HG03439 (cell line): Measurements from ENCODE around the gene MBD5.

Experiments
- ATAC-seq: cut with Tn5 transposase; IDR thresholded peaks from one replicate; pipeline ENCODE4 v1.9.1; 2021; ENCODE audit warnings: mild to moderate bottlenecking, moderate library complexity; ENCODE audit not compliant: unreplicated experiment

MBD5 gene

GRCh38 chr2:148450531-148450930 is 429.6 kb downstream of the MBD5 start:
- ATAC-seq = no peak

DNA sequence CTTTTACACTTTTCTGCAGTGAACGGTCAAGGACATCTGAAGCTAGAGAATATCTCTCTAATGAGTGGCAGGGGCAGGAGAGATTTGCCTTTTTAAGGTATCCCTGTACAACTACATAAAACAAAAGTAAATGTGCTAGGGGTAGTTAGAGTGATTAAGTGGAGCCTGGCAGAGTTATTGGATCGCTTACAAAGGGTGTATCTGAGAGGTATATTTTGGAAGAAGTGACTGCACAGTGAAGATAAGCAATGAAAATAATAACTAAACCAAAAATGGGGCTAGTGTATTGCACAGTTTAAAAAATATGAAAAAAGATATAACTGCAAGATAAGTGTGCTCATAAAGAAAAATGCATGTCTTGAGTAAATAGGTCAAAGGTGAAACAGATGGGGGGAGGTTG is 430.2 kb downstream of the MBD5 start:
- no peak for ATAC-seq

- no peak for ATAC-seq
Observed at GRCh38 chr2:148455791-148456190, 434.9 kb downstream of the MBD5 start.

- ATAC-seq = no peak
Observed at GRCh38 chr2:148458171-148458570, 437.3 kb downstream of the MBD5 start.

DNA sequence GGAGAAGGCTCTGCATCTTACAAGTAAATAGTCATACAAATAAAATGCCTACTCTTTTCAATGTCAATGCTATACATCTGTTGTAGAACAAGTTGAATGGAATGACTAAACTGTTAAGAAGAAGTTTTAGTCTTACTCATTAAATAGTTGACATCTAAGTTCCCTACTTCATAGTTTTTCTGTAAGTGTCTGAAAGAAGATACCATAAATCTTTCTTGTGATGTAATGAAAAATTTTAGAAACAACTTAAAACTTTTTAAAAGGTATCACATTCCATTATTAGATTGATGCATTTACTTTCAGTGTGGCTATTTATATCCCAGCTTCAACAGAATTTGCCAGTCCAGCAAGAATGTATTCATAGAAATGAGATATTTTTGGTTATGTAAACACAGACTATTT is 438.5 kb downstream of the MBD5 start:
- ATAC-seq = no peak

GRCh38 chr2:148461876-148462275 is 441.0 kb downstream of the MBD5 start:
- no peak for ATAC-seq

- ATAC-seq = no peak
Observed at GRCh38 chr2:148475626-148476025, 454.7 kb downstream of the MBD5 start.

DNA sequence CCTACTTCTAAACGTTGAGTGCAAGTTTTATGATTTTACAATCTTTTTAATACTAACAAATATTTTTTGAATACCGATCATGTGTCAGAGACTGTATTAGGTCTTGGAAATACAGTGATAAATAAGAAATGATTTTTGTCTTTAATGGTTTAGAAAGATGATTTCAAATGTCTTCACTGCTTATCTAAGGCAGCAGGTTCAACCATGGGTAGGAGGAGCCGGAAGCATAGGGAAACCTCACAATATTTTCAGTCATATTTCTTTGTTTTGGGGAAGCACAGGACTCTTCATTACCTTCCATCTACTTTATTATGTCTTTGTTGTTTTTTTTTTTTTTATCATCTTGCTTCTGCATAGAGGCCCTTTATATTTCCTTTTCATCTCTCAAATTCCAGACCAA is 458.5 kb downstream of the MBD5 start:
- no peak for ATAC-seq

GRCh38 chr2:148483665-148484064 is 462.8 kb downstream of the MBD5 start:
- ATAC-seq = no peak

GRCh38 chr2:148484066-148484465 is 463.2 kb downstream of the MBD5 start:
- no peak for ATAC-seq

DNA sequence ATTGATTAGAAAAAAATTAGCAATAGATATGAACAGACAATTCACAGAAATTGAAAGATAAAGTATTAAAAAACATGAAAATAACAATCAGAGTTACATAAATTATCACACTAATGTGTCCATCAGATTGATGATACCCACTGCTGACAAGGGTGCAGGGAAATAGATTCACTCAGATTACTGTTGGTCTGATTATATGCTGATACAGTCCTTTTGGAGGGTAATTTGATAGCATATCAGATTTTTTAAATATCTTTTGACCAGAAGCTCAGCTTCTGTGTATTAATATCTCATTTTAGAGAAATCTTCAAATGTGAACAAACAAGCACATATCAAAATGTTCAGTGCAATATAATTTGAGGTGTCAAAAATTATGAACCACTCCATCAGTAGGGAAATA is 465.8 kb downstream of the MBD5 start:
- ATAC-seq = no peak

GRCh38 chr2:148487439-148487838 is 466.5 kb downstream of the MBD5 start:
- ATAC-seq = no peak

DNA sequence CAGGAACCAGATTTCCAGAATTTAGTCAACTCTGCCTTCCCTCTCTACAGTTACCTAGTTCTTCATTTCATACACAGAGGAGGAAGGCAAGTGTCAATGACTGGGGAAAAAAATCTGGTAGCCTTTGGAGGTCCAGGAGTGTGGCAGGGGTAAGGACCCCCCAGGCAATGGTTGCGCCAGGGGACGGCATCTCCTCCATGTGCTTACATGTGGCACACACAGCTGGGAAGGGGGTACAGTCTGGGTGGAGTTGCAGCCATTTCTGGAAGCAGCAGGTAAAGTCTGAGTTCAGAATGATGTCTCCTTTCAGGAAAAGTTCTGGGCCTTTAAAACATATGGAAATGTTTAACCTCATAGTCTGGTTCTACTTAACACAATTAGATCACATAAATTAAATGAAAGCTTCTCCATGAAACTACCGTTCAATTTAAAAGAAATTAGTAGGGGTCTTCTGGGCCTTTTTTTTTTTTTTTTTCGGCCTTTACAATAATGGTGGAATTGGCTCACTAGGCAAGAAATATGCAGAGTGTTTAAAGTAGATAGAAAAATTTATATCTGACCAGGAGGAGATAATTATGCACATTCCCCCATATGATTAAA is 470.0 kb downstream of the MBD5 start:
- ATAC-seq = no peak

- ATAC-seq = no peak
Observed at GRCh38 chr2:148493822-148494563, 473.1 kb downstream of the MBD5 start.

DNA sequence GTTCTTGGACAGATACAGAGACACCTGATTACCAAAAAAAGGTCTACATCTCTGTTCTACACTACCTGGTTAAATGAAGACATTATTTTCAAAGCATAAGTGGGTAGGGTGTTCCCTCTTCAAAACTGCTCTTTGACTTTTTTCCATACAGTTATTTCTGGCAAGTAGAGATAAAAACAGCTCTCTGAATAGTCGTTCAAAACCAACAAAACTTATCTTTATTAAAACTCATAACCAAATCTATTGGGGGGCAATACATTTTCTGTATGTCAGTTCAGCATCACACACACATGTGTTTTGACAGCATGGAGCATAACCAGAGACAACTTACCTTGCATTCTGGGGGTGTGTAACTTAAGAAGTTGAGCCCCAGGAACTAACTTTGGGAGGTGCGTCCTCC is 474.7 kb downstream of the MBD5 start:
- no peak for ATAC-seq

DNA sequence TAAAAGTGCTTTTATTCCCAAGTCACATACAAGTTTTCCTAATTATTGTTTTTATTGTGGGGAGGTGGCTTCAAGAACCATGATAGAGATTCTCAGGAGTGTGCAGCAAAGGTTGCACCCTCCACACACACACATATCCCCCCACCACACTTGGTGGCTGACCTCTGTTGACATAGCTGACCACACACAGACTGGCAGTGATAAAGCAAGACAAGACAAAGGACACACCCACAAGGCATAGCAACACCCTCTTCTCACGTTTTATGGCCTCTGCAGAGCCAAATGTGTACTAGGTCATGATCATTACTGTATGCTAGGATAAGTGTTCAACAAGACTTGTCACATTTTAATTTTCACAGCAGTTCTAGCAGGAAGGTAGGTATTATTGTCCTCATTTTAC is 480.7 kb downstream of the MBD5 start:
- ATAC-seq = no peak

DNA sequence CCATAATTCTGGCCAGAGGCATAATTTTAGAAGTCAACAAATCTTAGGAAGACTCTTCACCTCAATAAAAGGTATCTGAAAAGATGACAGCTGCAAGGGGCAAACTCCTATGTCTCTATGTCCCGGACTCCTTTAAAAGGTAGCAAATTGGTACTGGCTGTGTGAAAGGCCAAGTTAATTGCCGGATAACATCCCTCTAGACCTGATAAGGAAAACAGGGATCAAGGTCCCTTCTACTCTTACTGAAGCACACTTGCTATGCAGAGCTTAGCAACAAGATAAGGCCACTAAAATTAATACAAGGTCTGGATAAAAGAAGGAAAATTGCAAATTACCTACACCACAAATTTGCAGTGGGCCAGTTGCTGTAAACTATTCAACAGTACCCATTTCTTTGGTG is 482.6 kb downstream of the MBD5 start:
- no peak for ATAC-seq

- no peak for ATAC-seq
Observed at GRCh38 chr2:148507970-148508369, 487.1 kb downstream of the MBD5 start.

DNA sequence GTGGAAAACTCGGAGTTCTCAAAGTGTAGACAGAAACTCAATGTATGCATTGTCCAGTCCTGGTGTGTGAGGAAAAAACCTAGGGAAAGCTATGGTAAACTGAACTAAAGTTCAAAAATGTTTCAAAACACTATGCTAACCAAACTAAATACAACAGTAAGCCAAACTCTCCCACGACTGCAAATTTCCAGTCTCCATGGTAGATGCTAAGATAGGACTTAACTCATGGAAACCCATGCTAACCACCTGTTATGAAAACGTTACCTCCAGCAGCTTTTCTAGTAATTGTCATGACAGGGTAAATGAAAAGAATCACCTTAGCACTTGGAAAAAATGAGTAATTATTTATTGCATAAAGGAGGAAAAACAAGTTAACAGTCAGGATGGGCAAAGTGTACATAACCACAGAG is 488.0 kb downstream of the MBD5 start:
- no peak for ATAC-seq

DNA sequence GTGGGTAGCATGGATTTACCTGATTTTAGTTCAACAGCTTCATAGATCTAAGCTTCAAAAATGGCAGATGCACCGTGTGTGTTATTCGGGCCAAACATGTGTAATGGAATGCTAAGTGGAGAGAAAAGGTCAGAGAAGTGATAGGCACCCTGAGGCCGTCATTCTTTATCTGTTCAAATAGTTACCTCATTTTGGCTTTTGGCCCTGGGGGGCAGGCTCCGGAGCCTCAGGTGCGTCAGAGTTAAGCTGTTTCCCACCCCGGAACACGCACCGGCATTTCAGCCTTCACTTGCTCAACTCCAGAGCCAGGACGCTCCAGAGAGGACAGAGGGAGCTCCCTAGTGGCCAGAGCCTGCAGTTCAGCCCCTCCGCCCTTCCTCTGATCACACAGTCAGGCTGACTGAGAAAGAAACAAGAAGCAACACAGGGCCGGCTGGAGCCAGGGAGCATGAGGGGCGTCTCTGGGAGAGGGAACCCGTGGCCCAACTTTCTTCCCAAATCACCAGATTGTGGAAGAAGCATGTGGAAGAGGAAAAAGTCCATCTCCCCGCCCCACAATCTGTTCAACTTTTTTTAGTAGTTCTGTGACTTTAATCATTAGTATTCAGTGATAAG is 488.5 kb downstream of the MBD5 start:
- ATAC-seq = peak; percentile 100

DNA sequence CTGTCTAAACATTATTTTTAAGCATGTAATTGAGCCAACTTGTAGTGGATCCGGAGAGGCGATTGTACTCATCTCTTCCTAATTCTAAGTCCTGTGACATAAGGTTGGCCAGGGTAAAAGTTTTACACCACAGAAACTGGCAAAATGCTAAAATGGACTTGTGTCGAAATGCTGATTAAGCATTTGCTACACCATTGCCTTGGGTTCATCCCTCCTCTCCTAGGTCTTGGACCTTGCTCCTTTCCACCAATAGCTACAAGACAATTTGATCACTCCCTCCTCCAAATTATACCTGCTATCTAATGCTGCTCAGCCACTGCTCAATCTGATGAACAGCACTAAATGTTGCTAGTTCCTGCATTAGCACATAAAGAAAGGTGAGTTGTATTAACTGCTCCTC is 491.0 kb downstream of the MBD5 start:
- no peak for ATAC-seq

- ATAC-seq = no peak
Observed at GRCh38 chr2:148512501-148512900, 491.6 kb downstream of the MBD5 start.
